Osteoblast (primary cell): Measurements from ENCODE around the gene RIOK3. TPM values are rescaled to one million over a fixed set of nuclear protein-coding genes. Genes with fewer than 3 reads are reported as not detected.

Experiments used
- DNase-seq: peaks from one replicate; pipeline ENCODE4 v3.0.0; 2011; ENCODE audit warnings: low spot score, mixed read lengths; ENCODE audit not compliant: insufficient read length; ENCODE audit errors: missing footprints
- H2AFZ ChIP-seq: 2 replicates; pipeline ENCODE4 v1.6.0; 2011; ENCODE audit warnings: mild to moderate bottlenecking, low read length
- H3K27ac ChIP-seq: 2 replicates; pipeline ENCODE4 v1.5.1; 2011; ENCODE audit warnings: mild to moderate bottlenecking, low read depth, low read length, moderate library complexity
- H3K27me3 ChIP-seq: 2 replicates; pipeline ENCODE4 v1.6.0; 2012; ENCODE audit warnings: mild to moderate bottlenecking, control low read depth, inconsistent platforms, low read length, moderate library complexity; ENCODE audit not compliant: insufficient read depth
- H3K36me3 ChIP-seq: 2 replicates; pipeline ENCODE4 v1.5.1; 2011; ENCODE audit warnings: mild to moderate bottlenecking, low read length, control low read depth, moderate library complexity; ENCODE audit not compliant: insufficient read depth
- H3K4me1 ChIP-seq: 2 replicates; pipeline ENCODE4 v1.5.1; 2011; ENCODE audit warnings: mild to moderate bottlenecking, low read length, control low read depth, moderate library complexity; ENCODE audit not compliant: insufficient read depth
- H3K4me2 ChIP-seq: 2 replicates; pipeline ENCODE4 v1.6.0; 2011; ENCODE audit warnings: mild to moderate bottlenecking, low read length; ENCODE audit not compliant: insufficient read depth
- H3K4me3 ChIP-seq: fragments of 200-600 bp; sonication (generic); 3 replicates; pipeline ENCODE4 v1.5.1; 2012; ENCODE audit warnings: mild to moderate bottlenecking, low read length, inconsistent platforms; ENCODE audit not compliant: insufficient read depth
- H3K79me2 ChIP-seq: 2 replicates; pipeline ENCODE4 v1.6.0; 2012; ENCODE audit warnings: mild to moderate bottlenecking, low read length, control low read depth, inconsistent platforms; ENCODE audit not compliant: insufficient read depth
- H3K9me3 ChIP-seq: 2 replicates; pipeline ENCODE4 v1.5.1; 2011; ENCODE audit warnings: low read depth, low read length, control low read depth
- H4K20me1 ChIP-seq: 2 replicates; pipeline ENCODE4 v1.6.0; 2012; ENCODE audit warnings: mild to moderate bottlenecking, low read length, control low read depth; ENCODE audit not compliant: insufficient read depth
- CTCF ChIP-seq: IDR thresholded peaks from 2 replicates; pipeline ENCODE4 v1.5.1; 2011; ENCODE audit warnings: mild to moderate bottlenecking, low read depth, low read length, moderate library complexity; ENCODE audit errors: extremely low read depth
- total RNA-seq: library from RNA; depleted of rRNA; stranded (reverse); fragments of >200 nt; gene quantifications from 2 replicates; pipeline ENCODE4 v1.2.3, GENCODE V29; 2012

RIOK3 gene
- total RNA-seq, 1 donor: 110 TPM

- Histone ChIP-seq H3K79me2 (no peaks in the 10 kb centered on the region), H2AFZ (no peak overlapping the region), H3K4me3 (no peak overlapping the region), H3K4me1 (peaks cover 10% of the 10 kb centered on the region), H3K36me3 (no peaks in the 10 kb centered on the region), H3K27me3 (no peaks in the 10 kb centered on the region), H3K27ac (no peak overlapping the region), H3K9me3 (no peaks in the 10 kb centered on the region), H4K20me1 (no peaks in the 10 kb centered on the region), H3K4me2 (no peak overlapping the region)
- DNase-seq: no peak
- TF ChIP-seq CTCF: no peak
Measured at GRCh38 chr18:23495723-23496440, 42.8 kb downstream of the RIOK3 start.

GRCh38 chr18:23498117-23498516 is 45.0 kb downstream of the RIOK3 start:
- H2AFZ ChIP-seq: no peak overlapping the region
- H3K9me3 ChIP-seq: no peaks in the 10 kb centered on the region
- H3K36me3 ChIP-seq: no peaks in the 10 kb centered on the region
- no peak for DNase-seq
- H3K27ac ChIP-seq: no peak overlapping the region
- H3K4me3 ChIP-seq: no peak overlapping the region
- no peak overlapping the region for H3K4me2 ChIP-seq
- no peaks in the 10 kb centered on the region for H4K20me1 ChIP-seq
- no peaks in the 10 kb centered on the region for H3K27me3 ChIP-seq
- no peaks in the 10 kb centered on the region for H3K79me2 ChIP-seq
- H3K4me1 ChIP-seq: peaks cover 16% of the 10 kb centered on the region
- no peak for TF ChIP-seq CTCF

GRCh38 chr18:23498877-23499276 is 45.8 kb downstream of the RIOK3 start:
- peaks cover 2% of the 10 kb centered on the region for H4K20me1 ChIP-seq
- no peaks in the 10 kb centered on the region for H3K27me3 ChIP-seq
- H3K27ac ChIP-seq: peak overlapping the region; percentile 49
- peaks cover 5% of the 10 kb centered on the region for H3K79me2 ChIP-seq
- no peaks in the 10 kb centered on the region for H3K36me3 ChIP-seq
- peak overlapping the region; percentile 55 for H3K4me2 ChIP-seq
- H3K4me1 ChIP-seq: peaks cover 16% of the 10 kb centered on the region
- peak; percentile 92 for DNase-seq
- peak overlapping the region; percentile 36 for H2AFZ ChIP-seq
- no peaks in the 10 kb centered on the region for H3K9me3 ChIP-seq
- peak; percentile 98 for TF ChIP-seq CTCF
- no peak overlapping the region for H3K4me3 ChIP-seq

GRCh38 chr18:23499291-23499781 is 46.2 kb downstream of the RIOK3 start:
- Histone ChIP-seq H3K36me3 (no peaks in the 10 kb centered on the region), H4K20me1 (peaks cover 7% of the 10 kb centered on the region), H3K4me1 (peaks cover 20% of the 10 kb centered on the region), H3K27ac (peak overlapping the region; percentile 49), H3K4me2 (peak overlapping the region; percentile 55), H3K27me3 (no peaks in the 10 kb centered on the region), H3K79me2 (peaks cover 10% of the 10 kb centered on the region), H3K4me3 (no peak overlapping the region), H2AFZ (peak overlapping the region; percentile 36), H3K9me3 (no peaks in the 10 kb centered on the region)
- TF ChIP-seq CTCF: no peak
- peak; percentile 80 for DNase-seq
